Activated B cell treated with CpG ODN at 0.5 μM for 24 hours (primary cell): ENCODE results near the gene IRF4. TPM values are rescaled to one million over a fixed set of nuclear protein-coding genes. Genes with fewer than 3 reads are reported as not detected.
A peak's percentile ranks its signal among the peaks of the same experiment; 100 is the strongest.

Source experiments
- ATAC-seq: fragments of 200-7000 bp; cut with Tn5 transposase; one replicate; pipeline ENCODE4 v1.10.0; 2021; ENCODE audit warnings: low read depth, mild to moderate bottlenecking, moderate library complexity
- CTCF ChIA-PET: fragments of 350-600 bp; sonication (Branson Sonifier 250); formaldehyde crosslinking; loops from one replicate; lab custom pipeline; 2021; ENCODE audit warnings: antibody characterized with exemption; lab: Charles Lee
- POLR2A ChIA-PET: fragments of 350-600 bp; sonication (Branson Sonifier 250); formaldehyde crosslinking; loops from one replicate; lab custom pipeline; 2021; ENCODE audit warnings: antibody characterized with exemption; lab: Charles Lee
- DNase-seq: peaks from one replicate; pipeline ENCODE4 v3.0.0; 2022
- H3K27ac Mint-ChIP-seq: one replicate; pipeline ENCODE4 v1.8.0; 2020; ENCODE audit warnings: mixed read lengths
- H3K27me3 Mint-ChIP-seq: one replicate; pipeline ENCODE4 v1.8.0; 2021; ENCODE audit warnings: mixed read lengths
- H3K36me3 Mint-ChIP-seq: one replicate; pipeline ENCODE4 v1.8.0; 2021; ENCODE audit warnings: low read depth, mixed read lengths
- H3K4me1 Mint-ChIP-seq: one replicate; pipeline ENCODE4 v1.8.0; 2021; ENCODE audit warnings: mixed read lengths
- H3K4me3 Mint-ChIP-seq: one replicate; pipeline ENCODE4 v1.8.0; 2020; ENCODE audit warnings: mild to moderate bottlenecking, mixed read lengths
- H3K9me3 Mint-ChIP-seq: one replicate; pipeline ENCODE4 v1.8.0; 2020; ENCODE audit warnings: mixed read lengths
- CTCF ChIP-seq: fragments of 200-600 bp; IDR thresholded peaks from one replicate; pipeline ENCODE4 v1.8.0; 2022; ENCODE audit warnings: antibody characterized with exemption, mild to moderate bottlenecking
- intact Hi-C: fragments of 100-400 bp; cut with micrococcal nuclease; formaldehyde crosslinking; loops from one replicate; pipeline ENCODE4 v1.15.1; 2024
- total RNA-seq: library from RNA; stranded (reverse); gene quantifications from 2 replicates; pipeline ENCODE4 v1.2.3, GENCODE V29; 2022

Gene IRF4
- total RNA-seq, 1 donor from 2014 or later = 417 TPM

- H3K27ac Mint-ChIP-seq = peak overlapping the region; percentile 67
- TF ChIP-seq CTCF = no peak
- intact Hi-C loops = loop anchor here (1.0 to 2.0 kb wide), 5 partner anchors 13 to 62 kb away; partner anchors contain the start of gene IRF4
- ChIA-PET CTCF (interaction anchor here (1.3 kb wide), 1 partner anchor 13 kb away, joined by 3 read pairs; the partner anchor contains the start of gene IRF4), POLR2A (interaction anchor here (0.6 to 6.8 kb wide), 5 partner anchors 14 to 91 kb away, joined by 4 to 84 read pairs (median 8); partner anchors contain the start of genes DUSP22 and IRF4)
- peak; percentile 68 for ATAC-seq
- peaks cover 62% of the 10 kb centered on the region for H3K4me1 Mint-ChIP-seq
- no peaks in the 10 kb centered on the region for H3K36me3 Mint-ChIP-seq
- H3K9me3 Mint-ChIP-seq = no peaks in the 10 kb centered on the region
- no peaks in the 10 kb centered on the region for H3K27me3 Mint-ChIP-seq
- no peak for DNase-seq
- H3K4me3 Mint-ChIP-seq = peak overlapping the region; percentile 39
Observed at GRCh38 chr6:378090-378957, 13.2 kb upstream of the IRF4 start.

- DNase-seq (no peak), ATAC-seq (no peak)
- CTCF ChIA-PET = interaction anchor here (1.3 kb wide), 1 partner anchor 13 kb away, joined by 3 read pairs; the partner anchor contains the start of gene IRF4
- no peak for TF ChIP-seq CTCF
- Mint-ChIP-seq H3K36me3 (no peaks in the 10 kb centered on the region), H3K4me1 (peaks cover 58% of the 10 kb centered on the region), H3K9me3 (no peaks in the 10 kb centered on the region), H3K4me3 (peak overlapping the region; percentile 39), H3K27ac (peak overlapping the region; percentile 67), H3K27me3 (no peaks in the 10 kb centered on the region)
- intact Hi-C loops = loop anchor here (1.0 to 2.0 kb wide), 5 partner anchors 12 to 62 kb away; partner anchors contain the start of gene IRF4
- POLR2A ChIA-PET = interaction anchor here (0.6 to 6.8 kb wide), 6 partner anchors 13 to 92 kb away, joined by 3 to 84 read pairs (median 7); partner anchors contain the start of genes DUSP22 and IRF4
Observed at GRCh38 chr6:378958-379409, 12.6 kb upstream of the IRF4 start.

GRCh38 chr6:379410-380181, 12.0 kb upstream of the IRF4 start:
- Mint-ChIP-seq H3K9me3 (no peaks in the 10 kb centered on the region), H3K27ac (peak overlapping the region; percentile 33), H3K36me3 (no peaks in the 10 kb centered on the region), H3K27me3 (no peaks in the 10 kb centered on the region), H3K4me1 (peaks cover 58% of the 10 kb centered on the region), H3K4me3 (peak overlapping the region; percentile 12)
- DNase-seq (no peak), ATAC-seq (peak; percentile 38)
- POLR2A ChIA-PET = interaction anchor here (1.0 to 6.8 kb wide), 5 partner anchors 12 to 93 kb away, joined by 3 to 84 read pairs (median 8); partner anchors contain the start of genes DUSP22 and IRF4
- intact Hi-C loops = loop anchor here (2.0 kb wide), 4 partner anchors 23 to 63 kb away; no protein-coding TSS in a partner anchor
- CTCF ChIA-PET = interaction anchor here (1.3 kb wide), 1 partner anchor 12 kb away, joined by 3 read pairs; the partner anchor contains the start of gene IRF4
- no peak for TF ChIP-seq CTCF

GRCh38 chr6:380234-381218, 11.0 kb upstream of the IRF4 start:
- H3K9me3 Mint-ChIP-seq = no peaks in the 10 kb centered on the region
- CTCF ChIA-PET = no interaction called here
- ATAC-seq (no peak), DNase-seq (no peak)
- H3K4me3 Mint-ChIP-seq = no peak overlapping the region
- H3K27me3 Mint-ChIP-seq = no peaks in the 10 kb centered on the region
- intact Hi-C loops = no loop called here
- no peak overlapping the region for H3K27ac Mint-ChIP-seq
- peaks cover 58% of the 10 kb centered on the region for H3K4me1 Mint-ChIP-seq
- TF ChIP-seq CTCF = no peak
- POLR2A ChIA-PET = interaction anchor here (1.0 to 6.8 kb wide), 4 partner anchors 11 to 94 kb away, joined by 3 to 84 read pairs (median 11); partner anchors contain the start of genes DUSP22 and IRF4
- no peaks in the 10 kb centered on the region for H3K36me3 Mint-ChIP-seq
